ENCODE measurements around the gene JHY. TPM values are rescaled to one million over a fixed set of nuclear protein-coding genes. Genes with fewer than 3 reads are reported as not detected.

The JHY gene
- total RNA-seq, result 3.4 and 3.6 TPM in 2 replicates

- H3K36me3 ChIP-seq (ENCODE audit: control insufficient read depth, insufficient read depth, low read length), result no peaks in the 10 kb centered on the region
- no peak for TF ChIP-seq CTCF (IDR thresholded peaks at IDR 0.05; ENCODE audit: insufficient read depth, low read length, poor library complexity, severe bottlenecking)
- peak within 1 kb of the TSS; percentile 58 for H3K4me3 ChIP-seq (ENCODE audit: low read depth, low read length)
- no peak for DNase-seq (ENCODE audit: low read depth)
- H3K27me3 ChIP-seq (ENCODE audit: control insufficient read depth, insufficient read depth, low read length), result no peaks in the 10 kb centered on the region
Measured at GRCh38 chr11:122882189-122882856, at the start of gene JHY. JHY (plus strand) TSS chr11:122882759; CDS start chr11:122885850, 3,091 bp downstream.

- no peak for DNase-seq (ENCODE audit: low read depth)
- no peaks in the 10 kb centered on the region for H3K27me3 ChIP-seq (ENCODE audit: control insufficient read depth, insufficient read depth, low read length)
- H3K36me3 ChIP-seq (ENCODE audit: control insufficient read depth, insufficient read depth, low read length), result no peaks in the 10 kb centered on the region
- H3K4me3 ChIP-seq (ENCODE audit: low read depth, low read length), result no peak overlapping the region
- TF ChIP-seq CTCF (IDR thresholded peaks at IDR 0.05; ENCODE audit: insufficient read depth, low read length, poor library complexity, severe bottlenecking), result no peak
Measured at GRCh38 chr11:122833846-122834464, 48.6 kb upstream of the JHY start.

- Histone ChIP-seq H3K4me3 (ENCODE audit: low read depth, low read length) (no peak overlapping the region), H3K36me3 (ENCODE audit: control insufficient read depth, insufficient read depth, low read length) (no peaks in the 10 kb centered on the region), H3K27me3 (ENCODE audit: control insufficient read depth, insufficient read depth, low read length) (no peaks in the 10 kb centered on the region)
- no peak for TF ChIP-seq CTCF (IDR thresholded peaks at IDR 0.05; ENCODE audit: insufficient read depth, low read length, poor library complexity, severe bottlenecking)
- no peak for DNase-seq (ENCODE audit: low read depth)
Measured at GRCh38 chr11:122836916-122837315, 45.6 kb upstream of the JHY start.

GRCh38 chr11:122837528-122838346, 44.8 kb upstream of the JHY start:
- DNase-seq (ENCODE audit: low read depth), result no peak
- H3K4me3 ChIP-seq (ENCODE audit: low read depth, low read length), result no peak overlapping the region
- no peaks in the 10 kb centered on the region for H3K27me3 ChIP-seq (ENCODE audit: control insufficient read depth, insufficient read depth, low read length)
- TF ChIP-seq CTCF (IDR thresholded peaks at IDR 0.05; ENCODE audit: insufficient read depth, low read length, poor library complexity, severe bottlenecking), result no peak
- no peaks in the 10 kb centered on the region for H3K36me3 ChIP-seq (ENCODE audit: control insufficient read depth, insufficient read depth, low read length)

- no peak overlapping the region for H3K4me3 ChIP-seq (ENCODE audit: low read depth, low read length)
- no peak for TF ChIP-seq CTCF (IDR thresholded peaks at IDR 0.05; ENCODE audit: insufficient read depth, low read length, poor library complexity, severe bottlenecking)
- no peaks in the 10 kb centered on the region for H3K36me3 ChIP-seq (ENCODE audit: control insufficient read depth, insufficient read depth, low read length)
- no peaks in the 10 kb centered on the region for H3K27me3 ChIP-seq (ENCODE audit: control insufficient read depth, insufficient read depth, low read length)
- no peak for DNase-seq (ENCODE audit: low read depth)
Measured at GRCh38 chr11:122843281-122844141, 39.0 kb upstream of the JHY start.

Data from kidney epithelial cell (primary cell).